Measurements from ENCODE around the gene SLC43A1. TPM values are rescaled to one million over a fixed set of nuclear protein-coding genes. Genes with fewer than 3 reads are reported as not detected.

SLC43A1 gene
- total RNA-seq, 1 experiment from 2014 or later, result 11.8 TPM

Other genes with a start within 250 kb of the SLC43A1 start
- 77.6 TPM for gene TNKS1BP1, start 190.8 kb downstream of the SLC43A1 start, total RNA-seq (2021; ENCODE audit: unreplicated experiment)
- 260 TPM for gene SSRP1, start 179.8 kb downstream of the SLC43A1 start, total RNA-seq (2021; ENCODE audit: unreplicated experiment)
- gene P2RX3, start 177.3 kb downstream of the SLC43A1 start, total RNA-seq (2021; ENCODE audit: unreplicated experiment), result not detected
- gene PRG3, start 134.6 kb downstream of the SLC43A1 start, total RNA-seq (2021; ENCODE audit: unreplicated experiment), result not detected
- 0.81 TPM for gene PRG2, start 125.1 kb downstream of the SLC43A1 start, total RNA-seq (2021; ENCODE audit: unreplicated experiment)
- gene SLC43A3, start 88.6 kb downstream of the SLC43A1 start, total RNA-seq (2021; ENCODE audit: unreplicated experiment), result 36.9 TPM
- gene RTN4RL2, start 55.2 kb downstream of the SLC43A1 start, total RNA-seq (2021; ENCODE audit: unreplicated experiment), result 24.0 TPM
- gene TIMM10, start 15.1 kb upstream of the SLC43A1 start, total RNA-seq (2021; ENCODE audit: unreplicated experiment), result 65.6 TPM
- not detected for gene SMTNL1, start 21.9 kb upstream of the SLC43A1 start, total RNA-seq (2021; ENCODE audit: unreplicated experiment)
- 24.8 TPM for gene UBE2L6, start 52.0 kb upstream of the SLC43A1 start, total RNA-seq (2021; ENCODE audit: unreplicated experiment)
- gene SERPING1, start 82.0 kb upstream of the SLC43A1 start, total RNA-seq (2021; ENCODE audit: unreplicated experiment), result 3.4 TPM
- gene YPEL4, start 134.2 kb upstream of the SLC43A1 start, total RNA-seq (2021; ENCODE audit: unreplicated experiment), result 0.32 TPM
- 17.7 TPM for gene CLP1, start 142.1 kb upstream of the SLC43A1 start, total RNA-seq (2021; ENCODE audit: unreplicated experiment)
- 64.1 TPM for gene ZDHHC5, start 152.4 kb upstream of the SLC43A1 start, total RNA-seq (2021; ENCODE audit: unreplicated experiment)
- 18.0 TPM for gene MED19, start 196.5 kb upstream of the SLC43A1 start, total RNA-seq (2021; ENCODE audit: unreplicated experiment)
- gene TMX2, start 196.9 kb upstream of the SLC43A1 start, total RNA-seq (2021; ENCODE audit: unreplicated experiment), result 93.9 TPM
- gene SELENOH, start 225.8 kb upstream of the SLC43A1 start, total RNA-seq (2021; ENCODE audit: unreplicated experiment), result 194 TPM
- not detected for gene BTBD18, start 236.1 kb upstream of the SLC43A1 start, total RNA-seq (2021; ENCODE audit: unreplicated experiment)
- gene CTNND1, start 246.1 kb upstream of the SLC43A1 start, total RNA-seq (2021; ENCODE audit: unreplicated experiment), result 157 TPM